Activated CD4-positive, alpha-beta memory T cell treated with anti-CD3 and anti-CD28 coated beads, Interleukin-2, amount 10 ng/mL, durations not matched to agents 7 days and 5 days (primary cell): ENCODE results near the gene TMEM127. TPM values are rescaled to one million over a fixed set of nuclear protein-coding genes. Genes with fewer than 3 reads are reported as not detected.
A peak's percentile ranks its signal among the peaks of the same experiment; 100 is the strongest.

Experiments
- CTCF ChIA-PET: fragments of 350-600 bp; sonication (Branson Sonifier 250); formaldehyde crosslinking; loops from one replicate; lab custom pipeline; 2021; ENCODE audit warnings: antibody characterized with exemption, inconsistent platforms; lab: Charles Lee
- POLR2A ChIA-PET: fragments of 350-600 bp; sonication (Branson Sonifier 250); formaldehyde crosslinking; loops from one replicate; lab custom pipeline; 2021; ENCODE audit warnings: antibody characterized with exemption; lab: Charles Lee
- DNase-seq: peaks from one replicate; pipeline ENCODE4 v3.0.0-alpha.2; 2020
- H3K27ac Mint-ChIP-seq: one replicate; pipeline ENCODE4 v1.8.0; 2021; ENCODE audit warnings: mild to moderate bottlenecking, mixed read lengths
- H3K27me3 Mint-ChIP-seq: one replicate; pipeline ENCODE4 v1.8.0; 2021; ENCODE audit warnings: mixed read lengths
- H3K36me3 Mint-ChIP-seq: one replicate; pipeline ENCODE4 v1.8.0; 2021; ENCODE audit warnings: low read depth, mixed read lengths
- H3K4me1 Mint-ChIP-seq: one replicate; pipeline ENCODE4 v1.8.0; 2021; ENCODE audit warnings: mixed read lengths
- H3K4me3 Mint-ChIP-seq: one replicate; pipeline ENCODE4 v1.8.0; 2021; ENCODE audit warnings: mild to moderate bottlenecking, mixed read lengths
- H3K9me3 Mint-ChIP-seq: one replicate; pipeline ENCODE4 v1.8.0; 2021; ENCODE audit warnings: mixed read lengths
- total RNA-seq, 2 experiments: library from RNA; stranded (reverse); gene quantifications; one replicate each; pipeline ENCODE4 v1.2.3, GENCODE V29; 2021

Gene TMEM127
- total RNA-seq, 2 experiments from 2014 or later, result 42.4 to 44.0 TPM

DNA sequence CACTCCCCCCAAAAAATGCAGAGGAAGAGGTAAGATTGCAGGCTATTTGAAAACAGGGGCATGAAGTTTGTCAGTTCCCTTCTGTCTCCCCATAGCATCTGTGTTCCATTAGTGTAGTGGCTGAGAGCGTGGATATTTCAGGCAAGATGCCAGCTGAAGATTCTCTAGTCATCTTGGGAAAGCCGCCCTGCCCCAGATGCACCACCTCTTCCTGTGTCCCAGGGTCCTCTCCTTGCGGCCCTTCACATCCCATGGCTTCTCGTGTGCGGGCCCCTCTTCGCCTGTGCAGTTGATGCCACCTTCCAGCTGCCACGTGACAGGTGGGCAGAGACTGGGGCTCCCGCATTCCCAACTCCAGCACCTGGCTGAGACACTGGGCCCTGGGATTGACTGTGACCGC is 16.1 kb downstream of the TMEM127 start:
- Mint-ChIP-seq H3K27me3 (no peaks in the 10 kb centered on the region), H3K27ac (no peak overlapping the region), H3K9me3 (peaks cover 10% of the 10 kb centered on the region), H3K4me3 (no peak overlapping the region), H3K4me1 (peaks cover 53% of the 10 kb centered on the region), H3K36me3 (peaks cover 57% of the 10 kb centered on the region)
- no peak for DNase-seq
- ChIA-PET CTCF (interaction anchor here (1.5 kb wide), 1 partner anchor 11 kb away, joined by 4 read pairs; no protein-coding TSS in a partner anchor), POLR2A (interaction anchor here (1.2 kb wide), 1 partner anchor 41 kb away, joined by 3 read pairs; the partner anchor contains the start of gene STARD7)

- Mint-ChIP-seq H3K4me1 (peaks cover 57% of the 10 kb centered on the region), H3K36me3 (peaks cover 49% of the 10 kb centered on the region), H3K9me3 (peaks cover 11% of the 10 kb centered on the region), H3K27me3 (no peaks in the 10 kb centered on the region), H3K27ac (no peak overlapping the region), H3K4me3 (no peak overlapping the region)
- ChIA-PET CTCF (interaction anchor here (1.5 kb wide), 1 partner anchor 12 kb away, joined by 4 read pairs; no protein-coding TSS in a partner anchor), POLR2A (no interaction called here)
- DNase-seq, result no peak
Observed at GRCh38 chr2:96248624-96249023, 17.2 kb downstream of the TMEM127 start.

DNA sequence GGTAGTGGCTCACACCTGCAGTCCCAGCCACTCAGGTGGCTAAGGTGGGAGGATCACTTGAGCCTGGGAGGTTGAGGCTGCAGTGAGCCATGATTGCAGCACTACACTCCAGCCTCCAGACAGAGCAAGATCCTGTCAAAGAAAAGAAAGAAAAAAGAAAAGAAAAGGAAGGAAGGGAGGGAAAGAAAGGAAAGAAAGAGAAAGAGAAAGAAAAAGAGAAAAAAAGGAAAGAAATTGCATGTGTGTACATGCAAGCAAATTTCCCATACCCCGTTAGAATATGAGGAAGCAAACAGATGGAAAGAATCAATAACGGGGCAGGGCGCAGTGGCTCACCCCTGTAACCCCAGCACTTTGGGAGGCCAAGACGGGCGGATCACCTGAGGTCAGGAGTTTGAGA is 17.9 kb downstream of the TMEM127 start:
- Mint-ChIP-seq H3K27ac (peak overlapping the region; percentile 3), H3K36me3 (peaks cover 42% of the 10 kb centered on the region), H3K4me3 (no peak overlapping the region), H3K9me3 (peaks cover 11% of the 10 kb centered on the region), H3K27me3 (no peaks in the 10 kb centered on the region), H3K4me1 (peaks cover 61% of the 10 kb centered on the region)
- ChIA-PET POLR2A (interaction anchor here (3.7 kb wide), 1 partner anchor 40 kb away, joined by 24 read pairs; the partner anchor contains the start of gene STARD7), CTCF (interaction anchor here (1.5 to 1.7 kb wide), 2 partner anchors 13 to 19 kb away, joined by 4 to 10 read pairs; no protein-coding TSS in a partner anchor)
- no peak for DNase-seq

GRCh38 chr2:96247009-96247408 is 18.8 kb downstream of the TMEM127 start:
- H3K4me1 Mint-ChIP-seq, result peaks cover 67% of the 10 kb centered on the region
- peaks cover 33% of the 10 kb centered on the region for H3K36me3 Mint-ChIP-seq
- CTCF ChIA-PET, result interaction anchor here (1.5 to 1.7 kb wide), 2 partner anchors 20 to 39 kb away, joined by 4 to 10 read pairs; partner anchors contain the start of gene STARD7
- POLR2A ChIA-PET, result interaction anchor here (3.7 kb wide), 1 partner anchor 39 kb away, joined by 24 read pairs; the partner anchor contains the start of gene STARD7
- peaks cover 11% of the 10 kb centered on the region for H3K9me3 Mint-ChIP-seq
- no peak overlapping the region for H3K4me3 Mint-ChIP-seq
- peak overlapping the region; percentile 70 for H3K27ac Mint-ChIP-seq
- no peak for DNase-seq
- no peaks in the 10 kb centered on the region for H3K27me3 Mint-ChIP-seq

GRCh38 chr2:96245609-96246390 is 20.0 kb downstream of the TMEM127 start:
- POLR2A ChIA-PET, result interaction anchor here (0.8 to 3.7 kb wide), 6 partner anchors 8 to 100 kb away, joined by 3 to 24 read pairs (median 4); partner anchors contain the start of genes DUSP2, SNRNP200 and STARD7
- H3K4me1 Mint-ChIP-seq, result peaks cover 71% of the 10 kb centered on the region

DNA sequence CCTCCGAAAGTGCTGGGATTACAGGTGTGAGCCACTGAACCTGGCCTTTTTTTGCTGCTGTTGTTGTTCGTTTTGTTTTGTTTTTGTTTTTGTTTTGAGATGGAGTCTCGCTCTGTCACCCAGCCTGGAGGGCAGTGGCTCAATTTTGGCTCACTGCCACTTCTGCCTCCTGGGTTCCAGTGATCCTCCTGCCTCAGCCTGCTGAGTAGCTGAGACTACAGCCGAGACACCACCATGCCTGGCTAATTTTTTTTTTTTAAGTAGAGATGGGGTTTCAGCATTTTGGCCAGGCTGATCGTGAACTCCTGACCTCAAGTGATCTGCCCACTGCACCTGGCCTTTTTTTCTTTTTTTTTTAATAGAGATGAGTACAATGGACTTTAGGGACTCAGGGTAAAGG is 22.0 kb downstream of the TMEM127 start:
- H3K27ac Mint-ChIP-seq, result no peak overlapping the region
- ChIA-PET CTCF (interaction anchor here (0.6 kb wide), 1 partner anchor 28 kb away, joined by 4 read pairs; no protein-coding TSS in a partner anchor), POLR2A (interaction anchor here (0.7 to 2.9 kb wide), 4 partner anchors 10 to 290 kb away, joined by 3 to 15 read pairs (median 9); no protein-coding TSS in a partner anchor)
- H3K4me3 Mint-ChIP-seq, result no peak overlapping the region
- no peaks in the 10 kb centered on the region for H3K27me3 Mint-ChIP-seq
- peaks cover 11% of the 10 kb centered on the region for H3K9me3 Mint-ChIP-seq
- peaks cover 16% of the 10 kb centered on the region for H3K36me3 Mint-ChIP-seq
- H3K4me1 Mint-ChIP-seq, result peaks cover 62% of the 10 kb centered on the region
- no peak for DNase-seq

More at GRCh38 chr2:96245609-96246390, 20.0 kb downstream of the TMEM127 start:
- Mint-ChIP-seq H3K27ac (peak overlapping the region; percentile 70), H3K9me3 (peaks cover 11% of the 10 kb centered on the region), H3K27me3 (no peaks in the 10 kb centered on the region), H3K4me3 (no peak overlapping the region), H3K36me3 (peaks cover 26% of the 10 kb centered on the region)
- no peak for DNase-seq
- CTCF ChIA-PET, result interaction anchor here (0.7 to 1.6 kb wide), 3 partner anchors 15 to 71 kb away, joined by 3 to 5 read pairs (median 4); partner anchors contain the start of gene STARD7

DNA sequence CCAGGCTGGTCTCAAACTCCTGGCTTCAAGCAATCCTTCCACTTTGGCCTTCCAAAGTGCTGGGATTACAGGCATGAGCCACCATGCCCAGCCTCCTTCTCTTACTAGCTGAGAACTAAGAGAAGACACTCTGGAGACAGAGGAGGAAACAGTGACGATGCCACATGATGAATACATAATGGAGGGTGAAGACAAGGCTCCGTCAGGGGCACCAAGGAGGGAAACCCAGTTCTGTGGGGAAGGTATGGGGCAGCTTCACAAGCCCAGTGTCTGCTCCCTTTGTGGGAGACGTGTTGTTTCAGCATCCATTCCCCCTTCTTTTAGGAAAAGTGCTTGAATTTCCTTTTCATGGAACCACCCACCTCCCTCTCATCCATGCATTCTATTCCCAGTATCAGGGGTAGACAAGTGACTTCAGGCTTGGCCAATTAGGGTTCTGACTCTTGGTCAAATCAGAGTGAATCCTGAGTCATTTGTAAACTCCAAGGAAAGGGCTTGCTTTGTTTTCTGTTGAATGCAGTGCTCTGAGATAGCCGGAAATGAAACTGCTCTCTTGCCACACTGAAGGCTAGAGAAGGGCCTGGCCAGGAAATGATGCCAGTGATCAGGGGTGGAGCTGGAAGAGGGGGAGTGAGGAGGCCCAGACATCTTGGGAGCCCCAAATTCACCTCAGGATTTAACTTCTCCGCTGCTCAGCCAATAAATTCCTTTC is 23.7 kb downstream of the TMEM127 start:
- ChIA-PET POLR2A (interaction anchor here (0.7 to 4.1 kb wide), 13 partner anchors 8 to 94 kb away, joined by 3 to 39 read pairs (median 4); partner anchors contain the start of genes CIAO1, NCAPH, STARD7 and TMEM127), CTCF (interaction anchor here (1.0 to 2.0 kb wide), 5 partner anchors 20 to 249 kb away, joined by 3 to 9 read pairs (median 3); partner anchors contain the start of gene STARD7)
- peak; percentile 77 for DNase-seq
- Mint-ChIP-seq H3K4me1 (peaks cover 54% of the 10 kb centered on the region), H3K27ac (peak overlapping the region; percentile 91), H3K4me3 (peak overlapping the region; percentile 31), H3K36me3 (peaks cover 14% of the 10 kb centered on the region), H3K9me3 (peaks cover 11% of the 10 kb centered on the region), H3K27me3 (no peaks in the 10 kb centered on the region)

DNA sequence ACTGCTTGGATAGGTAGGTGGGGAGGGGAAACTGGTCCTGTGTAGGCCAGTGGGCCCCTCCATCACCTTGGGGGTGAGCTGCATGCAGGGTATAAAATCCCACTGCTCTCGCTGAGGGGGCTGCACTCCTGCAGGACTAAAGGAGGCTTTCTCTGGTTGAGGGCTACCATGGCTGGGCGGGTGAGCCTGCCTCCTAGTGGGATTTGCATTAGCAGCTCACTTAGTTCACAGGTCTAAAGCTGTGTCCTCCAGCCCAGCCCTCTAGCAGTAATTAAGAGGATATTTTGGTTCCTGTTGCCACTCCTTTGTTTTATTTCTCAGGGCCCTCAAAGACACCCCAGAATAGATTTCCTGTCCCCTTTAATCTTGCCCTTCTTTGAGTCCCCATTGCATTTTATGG is 24.6 kb downstream of the TMEM127 start:
- CTCF ChIA-PET, result interaction anchor here (1.0 to 2.0 kb wide), 5 partner anchors 21 to 249 kb away, joined by 3 to 9 read pairs (median 5); partner anchors contain the start of gene STARD7
- Mint-ChIP-seq H3K9me3 (peaks cover 11% of the 10 kb centered on the region), H3K4me1 (peaks cover 46% of the 10 kb centered on the region), H3K36me3 (peaks cover 9% of the 10 kb centered on the region), H3K27me3 (no peaks in the 10 kb centered on the region), H3K27ac (peak overlapping the region; percentile 91), H3K4me3 (no peak overlapping the region)
- no peak for DNase-seq
- POLR2A ChIA-PET, result interaction anchor here (0.7 to 4.1 kb wide), 11 partner anchors 7 to 95 kb away, joined by 3 to 39 read pairs (median 4); partner anchors contain the start of genes CIAO1, NCAPH, STARD7 and TMEM127

GRCh38 chr2:96240341-96241038 is 25.3 kb downstream of the TMEM127 start:
- ChIA-PET POLR2A (interaction anchor here (0.7 to 4.1 kb wide), 3 partner anchors 11 to 41 kb away, joined by 3 to 39 read pairs (median 7); partner anchors contain the start of gene STARD7), CTCF (interaction anchor here (1.9 to 2.0 kb wide), 2 partner anchors 32 to 66 kb away, joined by 5 to 9 read pairs; partner anchors contain the start of gene STARD7)
- Mint-ChIP-seq H3K36me3 (peaks cover 2% of the 10 kb centered on the region), H3K4me3 (no peak overlapping the region), H3K27ac (peak overlapping the region; percentile 91), H3K9me3 (peaks cover 4% of the 10 kb centered on the region), H3K4me1 (peaks cover 38% of the 10 kb centered on the region), H3K27me3 (no peaks in the 10 kb centered on the region)
- no peak for DNase-seq

DNA sequence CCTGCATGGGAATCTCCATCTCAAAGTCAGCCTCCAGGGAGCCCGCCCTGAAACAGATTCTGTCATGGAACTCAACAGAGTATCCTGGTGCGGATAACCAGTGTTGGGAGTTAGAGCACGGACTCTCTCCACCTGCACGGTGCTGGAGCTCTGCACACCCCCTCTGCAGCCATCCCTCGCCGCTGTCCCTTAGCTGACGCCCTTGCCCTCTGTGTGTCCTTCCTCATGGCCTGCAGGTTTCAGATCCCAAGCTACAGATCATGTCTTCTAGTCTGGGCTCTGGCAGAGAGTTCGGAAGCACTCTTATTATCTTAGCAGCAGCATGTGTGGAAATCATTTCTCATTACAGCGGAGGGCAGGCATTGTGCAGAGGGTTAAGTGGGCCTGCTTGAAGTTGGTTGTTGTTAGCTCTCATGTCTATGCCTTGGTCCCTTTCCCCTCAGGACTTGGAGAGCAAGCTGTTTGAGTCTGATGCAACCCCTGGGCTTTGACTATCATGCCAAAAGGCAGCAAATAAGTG is 26.0 kb downstream of the TMEM127 start:
- POLR2A ChIA-PET, result interaction anchor here (4.1 kb wide), 1 partner anchor 31 kb away, joined by 39 read pairs; the partner anchor contains the start of gene STARD7
- Mint-ChIP-seq H3K4me3 (no peak overlapping the region), H3K27me3 (no peaks in the 10 kb centered on the region), H3K27ac (no peak overlapping the region), H3K36me3 (no peaks in the 10 kb centered on the region), H3K4me1 (peaks cover 34% of the 10 kb centered on the region), H3K9me3 (peaks cover 2% of the 10 kb centered on the region)
- no peak for DNase-seq
- CTCF ChIA-PET, result interaction anchor here (0.8 to 1.9 kb wide), 3 partner anchors 21 to 66 kb away, joined by 3 to 5 read pairs (median 3); partner anchors contain the start of gene STARD7

- ChIA-PET CTCF (interaction anchor here (0.8 to 1.9 kb wide), 3 partner anchors 21 to 65 kb away, joined by 3 to 5 read pairs (median 3); partner anchors contain the start of gene STARD7), POLR2A (interaction anchor here (4.1 kb wide), 1 partner anchor 30 kb away, joined by 39 read pairs; the partner anchor contains the start of gene STARD7)
- DNase-seq, result no peak
- H3K4me3 Mint-ChIP-seq, result no peak overlapping the region
- peaks cover 30% of the 10 kb centered on the region for H3K4me1 Mint-ChIP-seq
- H3K27ac Mint-ChIP-seq, result no peak overlapping the region
- no peaks in the 10 kb centered on the region for H3K9me3 Mint-ChIP-seq
- no peaks in the 10 kb centered on the region for H3K36me3 Mint-ChIP-seq
- H3K27me3 Mint-ChIP-seq, result no peaks in the 10 kb centered on the region
Observed at GRCh38 chr2:96239091-96239490, 26.7 kb downstream of the TMEM127 start.
